H1 (cell line): ENCODE data around the gene CDKN3. TPM values are rescaled to one million over a fixed set of nuclear protein-coding genes. Genes with fewer than 3 reads are reported as not detected.

Source experiments
- ASH2L ChIP-seq: fragments of 200-600, 300-600 bp; sonication (generic); IDR thresholded peaks from one replicate; pipeline ENCODE4 v1.7.1; 2017; ENCODE audit warnings: low read length
- FOSL1 ChIP-seq: IDR thresholded peaks from 2 replicates; pipeline ENCODE4 v1.6.1; 2011; ENCODE audit warnings: mild to moderate bottlenecking, low read depth, low read length, moderate library complexity; ENCODE audit not compliant: insufficient read depth
- GABPA ChIP-seq: IDR thresholded peaks from 2 replicates; pipeline ENCODE4 v1.6.1; 2011; ENCODE audit warnings: mild to moderate bottlenecking, low read length, moderate library complexity, borderline replicate concordance; ENCODE audit not compliant: insufficient read depth
- HDAC6 ChIP-seq: IDR thresholded peaks from one replicate; pipeline ENCODE4 v1.7.1; 2012; ENCODE audit warnings: low read depth, mild to moderate bottlenecking, inconsistent platforms, low read length, moderate library complexity
- KDM1A ChIP-seq: fragments of 200-600, 300-600 bp; sonication (generic); IDR thresholded peaks from 2 replicates; pipeline ENCODE4 v1.7.1; 2016; ENCODE audit warnings: mild to moderate bottlenecking, low read length, borderline replicate concordance
- NRF1 ChIP-seq: IDR thresholded peaks from 2 replicates; pipeline ENCODE4 v1.6.1; 2011; ENCODE audit warnings: mild to moderate bottlenecking, low read depth, low read length, improper control_type of control experiment
- RBBP5 ChIP-seq: IDR thresholded peaks from 2 replicates; pipeline ENCODE4 v1.7.1; 2012; ENCODE audit warnings: low read depth, mild to moderate bottlenecking, inconsistent platforms, low read length, moderate library complexity, borderline replicate concordance
- SRF ChIP-seq: IDR thresholded peaks from 2 replicates; pipeline ENCODE4 v1.6.1; 2011; ENCODE audit warnings: mild to moderate bottlenecking, low read depth, low read length, moderate library complexity
- TBP ChIP-seq: IDR thresholded peaks from 2 replicates; pipeline ENCODE4 v1.6.1; 2011; ENCODE audit warnings: low read depth, low read length, improper control_type of control experiment
- TCF12 ChIP-seq: IDR thresholded peaks from 2 replicates; pipeline ENCODE4 v1.6.1; 2011; ENCODE audit warnings: low read depth, mild to moderate bottlenecking, low read length
- polyA plus RNA-seq, 7 experiments: library from polyadenylated mRNA; depleted of rRNA in 3 of 7; stranded (reverse) in 5 of 7; unstranded in 2 of 7; fragments of >200 nt in 5 of 7; fragments of 200-250 nt in 2 of 7; gene quantifications; 1 replicate in 5 of 7; 2 replicates in 1 of 7; 4 replicates in 1 of 7; pipeline versions ENCODE4 v1.2.1 to v1.2.3, GENCODE V29; 2011 to 2013; ENCODE audit warnings: missing spikeins in 2 of 7, mixed read lengths in 2 of 7
- total RNA-seq: library from RNA; stranded (reverse); fragmentation: NEBNext Ultra II Directional; extraction: Animal tissue kit (Norgen Biotek cat#: 25700); gene quantifications from 2 replicates; pipeline ENCODE4 v1.2.1, GENCODE V29; 2021

The CDKN3 gene
- total and polyA plus RNA-seq, 2 of the 8 experiments (the other 6 are each of a cell fraction or from before 2014, with no cell fraction given): 43.5 to 48.3 TPM

GRCh38 chr14:54465654-54466053 lies 68.8 kb downstream of the CDKN3 start (continued):
- TF ChIP-seq HDAC6 (no peak), RBBP5 (no peak), TCF12 (no peak), KDM1A (no peak), GABPA (no peak), NRF1 (no peak), SRF (no peak), FOSL1 (no peak), ASH2L (no peak), TBP (no peak)
